ENCODE results near the gene ZNF586.

The ZNF586 gene

GRCh38 chr19:57825511-57825910 is 56.0 kb downstream of the ZNF586 start:
- no peak for DNase-seq

- DNase-seq: no peak
These were observed 59.8 kb downstream of the ZNF586 start for GRCh38 chr19:57829316-57829715.

- no peak for DNase-seq
These were observed 60.7 kb downstream of the ZNF586 start, which contains the start of gene ZNF587B for GRCh38 chr19:57830071-57830602. ZNF587B (plus strand) TSS chr19:57830299; CDS start chr19:57830529, 230 bp downstream.

Measured in activated CD4-positive, alpha-beta T cell treated with anti-CD3 and anti-CD28 coated beads, Interleukin-2, amount 50 U/mL, for 16 hours (primary cell).